HepG2 (cell line): ENCODE results near the gene MGA. TPM values are rescaled to one million over a fixed set of nuclear protein-coding genes. Genes with fewer than 3 reads are reported as not detected.

Experiments used
- FOSL2 ChIP-seq: sonication (generic); formaldehyde crosslinking; IDR thresholded peaks from 2 replicates; pipeline ENCODE4 v1.4.0; 2020; ENCODE audit warnings: missing genetic modification reagents
- HDAC2 ChIP-seq: sonication (generic); formaldehyde crosslinking; IDR thresholded peaks from 2 replicates; pipeline ENCODE4 v1.4.0; 2020; ENCODE audit warnings: missing genetic modification reagents
- JUN ChIP-seq: sonication (generic); formaldehyde crosslinking; IDR thresholded peaks from 2 replicates; pipeline ENCODE4 v1.4.0; 2020; ENCODE audit warnings: mild to moderate bottlenecking, missing genetic modification reagents
- KAT2B ChIP-seq: fragments of 150-350 bp; IDR thresholded peaks from 2 replicates; pipeline ENCODE4 v1.6.1; 2014; ENCODE audit warnings: low read depth, low read length, borderline replicate concordance
- KLF13 ChIP-seq: sonication (generic); formaldehyde crosslinking; IDR thresholded peaks from 2 replicates; pipeline ENCODE4 v1.4.0; 2020; ENCODE audit warnings: mild to moderate bottlenecking, missing genetic modification reagents
- PRPF4 ChIP-seq: fragments of 200-400 bp; formaldehyde crosslinking; IDR thresholded peaks from 2 replicates; pipeline ENCODE4 v1.6.1; 2016; ENCODE audit warnings: low read length, low read depth; ENCODE audit not compliant: poor library complexity, severe bottlenecking
- PTBP1 ChIP-seq: fragments of 200-400 bp; formaldehyde crosslinking; IDR thresholded peaks from 2 replicates; pipeline ENCODE4 v1.6.1; 2018; ENCODE audit warnings: low read length, low read depth; ENCODE audit not compliant: poor library complexity, severe bottlenecking
- RBM22 ChIP-seq: fragments of 200-400 bp; formaldehyde crosslinking; optimal IDR thresholded peaks from 2 replicates; pipeline ENCODE3; 2017; ENCODE audit warnings: mild to moderate bottlenecking, low read length, moderate library complexity
- SMYD3 ChIP-seq: sonication (generic); formaldehyde crosslinking; IDR thresholded peaks from 2 replicates; pipeline ENCODE4 v1.8.1; 2023; ENCODE audit warnings: mild to moderate bottlenecking, missing genetic modification reagents
- TCF7 ChIP-seq: sonication (generic); IDR thresholded peaks from 2 replicates; pipeline ENCODE4 v1.6.1; 2016; ENCODE audit warnings: antibody characterized with exemption, low read depth
- TOE1 ChIP-seq: sonication (generic); formaldehyde crosslinking; IDR thresholded peaks from 2 replicates; pipeline ENCODE4 v1.4.0; 2020; ENCODE audit warnings: mild to moderate bottlenecking, missing genetic modification reagents
- ZBTB3 ChIP-seq: sonication (generic); formaldehyde crosslinking; IDR thresholded peaks from 2 replicates; pipeline ENCODE4 v1.4.0; 2020; ENCODE audit warnings: low read depth, mild to moderate bottlenecking, moderate library complexity, missing genetic modification reagents, borderline replicate concordance
- ZC3H4 ChIP-seq: sonication (generic); formaldehyde crosslinking; IDR thresholded peaks from 2 replicates; pipeline ENCODE4 v1.4.0; 2020; ENCODE audit warnings: missing genetic modification reagents, borderline replicate concordance
- ZNF282 ChIP-seq: fragments of 450-650 bp; IDR thresholded peaks from 2 replicates; pipeline ENCODE4 v1.6.1; 2018; ENCODE audit not compliant: partially characterized antibody
- ZNF343 ChIP-seq: sonication (generic); formaldehyde crosslinking; IDR thresholded peaks from 2 replicates; pipeline ENCODE4 v1.4.0; 2020; ENCODE audit warnings: mild to moderate bottlenecking, missing genetic modification reagents
- ZNF556 ChIP-seq: sonication (generic); formaldehyde crosslinking; IDR thresholded peaks from 2 replicates; pipeline ENCODE4 v1.4.0; 2020; ENCODE audit warnings: mild to moderate bottlenecking, missing genetic modification reagents, borderline replicate concordance
- ZNF709 ChIP-seq: sonication (generic); formaldehyde crosslinking; IDR thresholded peaks from 2 replicates; pipeline ENCODE4 v1.5.0; 2020; ENCODE audit warnings: mild to moderate bottlenecking, missing genetic modification reagents
- ZSCAN20 ChIP-seq: sonication (generic); formaldehyde crosslinking; IDR thresholded peaks from 2 replicates; pipeline ENCODE4 v1.4.0; 2020; ENCODE audit warnings: missing genetic modification reagents, mild to moderate bottlenecking, borderline replicate concordance
- ZSCAN9 ChIP-seq: IDR thresholded peaks from 2 replicates; pipeline ENCODE4 v1.6.1; 2016; ENCODE audit warnings: borderline replicate concordance
- polyA plus RNA-seq, 8 experiments: library from polyadenylated mRNA; depleted of rRNA in 3 of 8; stranded (reverse) in 7 of 8; unstranded in 1 of 8; fragments of >200 nt; fragmentation: Illumina TruSeq in 4 of 8; extraction: Trizol in 4 of 8; gene quantifications; 2 replicates each; pipeline versions ENCODE4 v1.2.1 to v1.2.3, GENCODE V29; 2011 to 2016; ENCODE audit warnings: low read depth in 4 of 8, missing spikeins in 1 of 8, mixed read lengths in 1 of 8; ENCODE audit not compliant: insufficient read depth in 1 of 8
- total RNA-seq, 5 experiments: library from RNA; depleted of rRNA; stranded (reverse); fragments of >200 nt; fragmentation: Illumina TruSeq; extraction: Trizol; gene quantifications; 2 replicates each; pipeline ENCODE4 v1.2.3, GENCODE V29; 2016; ENCODE audit warnings: low read depth in 1 of 5
- TF ChIP-seq, protein P1 (sequence below): sonication (generic); formaldehyde crosslinking; IDR thresholded peaks from 2 replicates; pipeline ENCODE4 v1.9.0; 2021; ENCODE audit warnings: missing genetic modification reagents, borderline replicate concordance
- TF ChIP-seq, protein P2 (sequence below): sonication (generic); formaldehyde crosslinking; IDR thresholded peaks from 2 replicates; pipeline ENCODE4 v1.4.0; 2020; ENCODE audit warnings: mild to moderate bottlenecking, missing genetic modification reagents
- TF ChIP-seq, protein P3 (sequence below): fragments of 450-650 bp; IDR thresholded peaks from 2 replicates; pipeline ENCODE4 v1.6.1; 2016
- TF ChIP-seq, protein P4 (sequence below): sonication (generic); formaldehyde crosslinking; IDR thresholded peaks from 2 replicates; pipeline ENCODE4 v1.5.0; 2020; ENCODE audit warnings: mild to moderate bottlenecking, missing genetic modification reagents

MGA gene
- total and polyA plus RNA-seq, 2 of the 13 experiments (the other 11 are each of a cell fraction or from before 2014, with no cell fraction given) = 5.3 to 59.0 TPM

DNA sequence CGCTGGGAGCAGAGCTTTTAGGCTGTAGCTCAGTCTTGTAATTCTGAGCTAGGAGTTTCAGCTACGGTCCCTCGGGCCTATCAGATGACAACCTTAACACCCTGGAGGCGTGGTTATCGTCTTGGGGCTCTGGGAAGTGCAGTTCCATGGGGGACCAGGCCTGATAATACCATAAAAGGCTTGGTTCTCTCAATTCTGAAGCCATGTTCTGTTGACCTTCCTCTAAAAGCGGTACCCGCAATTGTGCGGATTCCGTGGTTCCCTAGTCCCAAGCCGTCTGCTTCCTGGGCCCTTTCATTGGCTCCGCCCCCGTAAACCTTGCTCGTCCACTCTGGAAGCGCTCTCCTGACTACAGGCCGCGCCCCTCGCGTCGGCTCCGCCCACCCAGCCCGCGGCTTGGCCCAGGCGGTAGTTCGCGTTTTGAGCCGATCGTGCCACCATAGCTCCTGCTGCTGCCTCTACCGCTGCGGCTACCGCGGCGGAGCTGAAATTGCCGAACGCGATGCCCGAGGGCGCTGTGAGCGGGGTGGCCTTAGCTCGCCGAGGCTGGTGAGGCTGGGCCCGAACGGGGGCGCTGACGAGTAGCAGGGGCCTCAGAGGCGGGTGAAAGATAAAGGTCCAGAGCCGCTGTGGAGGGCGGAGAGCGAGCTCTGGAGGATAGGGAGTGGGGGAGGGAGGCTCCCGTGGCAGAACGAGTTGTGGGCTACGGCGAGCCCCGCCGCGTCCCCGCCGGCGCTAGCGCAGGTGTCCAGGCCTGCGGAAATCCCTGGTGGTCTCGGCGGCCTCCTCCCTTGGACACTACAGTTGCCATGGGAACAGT is 114.1 kb downstream of the MGA start, which contains the start of gene MAPKBP1 (continued):
- TF ChIP-seq ZNF556 (peak; percentile 99), FOSL2 (CRISPR knock-in tag) (peak; percentile 62), ZC3H4 (CRISPR knock-in tag) (no peak), KAT2B (no peak), ZNF709 (CRISPR knock-in tag) (peak; percentile 57; the same call in 1 of the 2 replicates), TCF7 (no peak), ZNF282 (no peak), JUN (CRISPR knock-in tag) (no peak; the same call in 1 of the 2 replicates), PRPF4 (no peak), ZNF343 (CRISPR knock-in tag) (no peak), SMYD3 (CRISPR knock-in tag) (peak; percentile 80; the same call in 1 of the 2 replicates), PTBP1 (no peak), ZSCAN20 (CRISPR knock-in tag) (no peak), TOE1 (no peak), ZSCAN9 (CRISPR knock-in tag) (peak; percentile 91), ZBTB3 (CRISPR knock-in tag) (0 out of 2 replicates have a peak, but pooled peaks have one; percentile 8), HDAC2 (CRISPR knock-in tag) (peak; percentile 93), KLF13 (CRISPR knock-in tag) (no peak; the same call in 1 of the 2 replicates), RBM22 (peak; percentile 68)
- TF ChIP-seq, protein P1, sequence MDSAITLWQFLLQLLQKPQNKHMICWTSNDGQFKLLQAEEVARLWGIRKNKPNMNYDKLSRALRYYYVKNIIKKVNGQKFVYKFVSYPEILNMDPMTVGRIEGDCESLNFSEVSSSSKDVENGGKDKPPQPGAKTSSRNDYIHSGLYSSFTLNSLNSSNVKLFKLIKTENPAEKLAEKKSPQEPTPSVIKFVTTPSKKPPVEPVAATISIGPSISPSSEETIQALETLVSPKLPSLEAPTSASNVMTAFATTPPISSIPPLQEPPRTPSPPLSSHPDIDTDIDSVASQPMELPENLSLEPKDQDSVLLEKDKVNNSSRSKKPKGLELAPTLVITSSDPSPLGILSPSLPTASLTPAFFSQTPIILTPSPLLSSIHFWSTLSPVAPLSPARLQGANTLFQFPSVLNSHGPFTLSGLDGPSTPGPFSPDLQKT (CRISPR knock-in tag) = no peak
- TF ChIP-seq, protein P2, sequence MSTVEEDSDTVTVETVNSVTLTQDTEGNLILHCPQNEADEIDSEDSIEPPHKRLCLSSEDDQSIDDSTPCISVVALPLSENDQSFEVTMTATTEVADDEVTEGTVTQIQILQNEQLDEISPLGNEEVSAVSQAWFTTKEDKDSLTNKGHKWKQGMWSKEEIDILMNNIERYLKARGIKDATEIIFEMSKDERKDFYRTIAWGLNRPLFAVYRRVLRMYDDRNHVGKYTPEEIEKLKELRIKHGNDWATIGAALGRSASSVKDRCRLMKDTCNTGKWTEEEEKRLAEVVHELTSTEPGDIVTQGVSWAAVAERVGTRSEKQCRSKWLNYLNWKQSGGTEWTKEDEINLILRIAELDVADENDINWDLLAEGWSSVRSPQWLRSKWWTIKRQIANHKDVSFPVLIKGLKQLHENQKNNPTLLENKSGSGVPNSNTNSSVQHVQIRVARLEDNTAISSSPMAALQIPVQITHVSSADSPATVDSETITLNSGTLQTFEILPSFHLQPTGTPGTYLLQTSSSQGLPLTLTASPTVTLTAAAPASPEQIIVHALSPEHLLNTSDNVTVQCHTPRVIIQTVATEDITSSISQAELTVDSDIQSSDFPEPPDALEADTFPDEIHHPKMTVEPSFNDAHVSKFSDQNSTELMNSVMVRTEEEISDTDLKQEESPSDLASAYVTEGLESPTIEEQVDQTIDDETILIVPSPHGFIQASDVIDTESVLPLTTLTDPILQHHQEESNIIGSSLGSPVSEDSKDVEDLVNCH = no peak
- TF ChIP-seq, protein P3, sequence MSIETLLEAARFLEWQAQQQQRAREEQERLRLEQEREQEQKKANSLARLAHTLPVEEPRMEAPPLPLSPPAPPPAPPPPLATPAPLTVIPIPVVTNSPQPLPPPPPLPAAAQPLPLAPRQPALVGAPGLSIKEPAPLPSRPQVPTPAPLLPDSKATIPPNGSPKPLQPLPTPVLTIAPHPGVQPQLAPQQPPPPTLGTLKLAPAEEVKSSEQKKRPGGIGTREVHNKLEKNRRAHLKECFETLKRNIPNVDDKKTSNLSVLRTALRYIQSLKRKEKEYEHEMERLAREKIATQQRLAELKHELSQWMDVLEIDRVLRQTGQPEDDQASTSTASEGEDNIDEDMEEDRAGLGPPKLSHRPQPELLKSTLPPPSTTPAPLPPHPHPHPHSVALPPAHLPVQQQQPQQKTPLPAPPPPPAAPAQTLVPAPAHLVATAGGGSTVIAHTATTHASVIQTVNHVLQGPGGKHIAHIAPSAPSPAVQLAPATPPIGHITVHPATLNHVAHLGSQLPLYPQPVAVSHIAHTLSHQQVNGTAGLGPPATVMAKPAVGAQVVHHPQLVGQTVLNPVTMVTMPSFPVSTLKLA = no peak; the same call in 1 of the 2 replicates
- TF ChIP-seq, protein P4, sequence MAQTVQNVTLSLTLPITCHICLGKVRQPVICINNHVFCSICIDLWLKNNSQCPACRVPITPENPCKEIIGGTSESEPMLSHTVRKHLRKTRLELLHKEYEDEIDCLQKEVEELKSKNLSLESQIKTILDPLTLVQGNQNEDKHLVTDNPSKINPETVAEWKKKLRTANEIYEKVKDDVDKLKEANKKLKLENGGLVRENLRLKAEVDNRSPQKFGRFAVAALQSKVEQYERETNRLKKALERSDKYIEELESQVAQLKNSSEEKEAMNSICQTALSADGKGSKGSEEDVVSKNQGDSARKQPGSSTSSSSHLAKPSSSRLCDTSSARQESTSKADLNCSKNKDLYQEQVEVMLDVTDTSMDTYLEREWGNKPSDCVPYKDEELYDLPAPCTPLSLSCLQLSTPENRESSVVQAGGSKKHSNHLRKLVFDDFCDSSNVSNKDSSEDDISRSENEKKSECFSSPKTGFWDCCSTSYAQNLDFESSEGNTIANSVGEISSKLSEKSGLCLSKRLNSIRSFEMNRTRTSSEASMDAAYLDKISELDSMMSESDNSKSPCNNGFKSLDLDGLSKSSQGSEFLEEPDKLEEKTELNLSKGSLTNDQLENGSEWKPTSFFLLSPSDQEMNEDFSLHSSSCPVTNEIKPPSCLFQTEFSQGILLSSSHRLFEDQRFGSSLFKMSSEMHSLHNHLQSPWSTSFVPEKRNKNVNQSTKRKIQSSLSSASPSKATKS (CRISPR knock-in tag) = no peak
